Measurements from ENCODE around the gene SPANXN5. TPM values are rescaled to one million over a fixed set of nuclear protein-coding genes. Genes with fewer than 3 reads are reported as not detected.

Gene SPANXN5
- total and polyA plus RNA-seq, 2 experiments from 2014 or later, result not detected

DNA sequence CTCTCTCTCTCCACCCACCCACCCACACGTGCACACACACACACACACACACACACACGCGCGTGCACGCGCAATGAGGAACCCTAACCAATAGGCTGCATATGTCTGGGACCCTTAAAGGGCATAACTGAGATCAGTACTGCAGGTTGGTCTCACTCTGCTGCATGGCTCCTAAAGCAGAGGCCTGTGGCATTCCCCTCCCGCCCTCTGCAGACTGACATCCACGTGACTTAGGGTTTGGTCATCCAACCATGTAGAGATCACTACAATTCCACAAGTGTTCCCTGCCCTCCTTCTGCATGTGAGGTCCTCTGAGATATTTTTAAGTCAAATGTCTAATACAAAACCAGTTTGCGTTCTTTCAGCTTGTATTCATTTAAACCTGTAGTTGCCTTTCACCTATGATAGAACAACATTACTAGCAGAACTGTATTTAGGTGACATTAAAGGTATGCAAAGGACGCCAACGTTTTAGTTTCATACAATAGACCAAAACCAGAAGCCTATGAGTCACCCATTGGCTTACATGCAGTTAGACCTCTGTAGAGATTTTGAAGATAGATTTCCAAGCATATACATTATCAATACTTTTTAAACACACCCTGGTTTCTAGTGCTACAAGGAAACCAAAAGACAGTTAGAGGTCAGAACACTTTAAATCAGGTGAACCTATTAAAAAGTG, 24.0 kb upstream of the SPANXN5 start:
- H4K20me1 ChIP-seq (replicated peaks; ENCODE audit: insufficient read depth), result no peaks in the 10 kb centered on the region
- H3F3A ChIP-seq (replicated peaks; ENCODE audit: low read depth), result no peaks in the 10 kb centered on the region
- Mint-ChIP-seq H3K36me3 (ENCODE audit: low read depth) (no peaks in the 10 kb centered on the region), H3K27ac (no peak overlapping the region), H3K9me3 (no peaks in the 10 kb centered on the region), H3K27me3 (ENCODE audit: insufficient read depth, low read depth, poor library complexity) (peaks cover 2% of the 10 kb centered on the region), H3K4me3 (no peak overlapping the region), H3K4me1 (no peaks in the 10 kb centered on the region)
- H3K9me2 ChIP-seq (ENCODE audit: insufficient read depth), result no peaks in the 10 kb centered on the region
- no peak overlapping the region for H3K4me2 ChIP-seq
- no peaks in the 10 kb centered on the region for H3K36me3 ChIP-seq (ENCODE audit: insufficient read depth)
- ATAC-seq, result no peak
- no peaks in the 10 kb centered on the region for H3K27me3 ChIP-seq (ENCODE audit: insufficient read depth)
- no peaks in the 10 kb centered on the region for H3K79me2 ChIP-seq (replicated peaks; ENCODE audit: insufficient read depth)
- no peak overlapping the region for H2AFZ ChIP-seq
- no peaks in the 10 kb centered on the region for H3K4me1 ChIP-seq (ENCODE audit: insufficient read depth)
- H3K4me3 ChIP-seq, result no peak overlapping the region
- no peak overlapping the region for H3K27ac ChIP-seq (ENCODE audit: low read depth)
- no peak for DNase-seq (ENCODE audit: low spot score)
- TF ChIP-seq, protein P1, sequence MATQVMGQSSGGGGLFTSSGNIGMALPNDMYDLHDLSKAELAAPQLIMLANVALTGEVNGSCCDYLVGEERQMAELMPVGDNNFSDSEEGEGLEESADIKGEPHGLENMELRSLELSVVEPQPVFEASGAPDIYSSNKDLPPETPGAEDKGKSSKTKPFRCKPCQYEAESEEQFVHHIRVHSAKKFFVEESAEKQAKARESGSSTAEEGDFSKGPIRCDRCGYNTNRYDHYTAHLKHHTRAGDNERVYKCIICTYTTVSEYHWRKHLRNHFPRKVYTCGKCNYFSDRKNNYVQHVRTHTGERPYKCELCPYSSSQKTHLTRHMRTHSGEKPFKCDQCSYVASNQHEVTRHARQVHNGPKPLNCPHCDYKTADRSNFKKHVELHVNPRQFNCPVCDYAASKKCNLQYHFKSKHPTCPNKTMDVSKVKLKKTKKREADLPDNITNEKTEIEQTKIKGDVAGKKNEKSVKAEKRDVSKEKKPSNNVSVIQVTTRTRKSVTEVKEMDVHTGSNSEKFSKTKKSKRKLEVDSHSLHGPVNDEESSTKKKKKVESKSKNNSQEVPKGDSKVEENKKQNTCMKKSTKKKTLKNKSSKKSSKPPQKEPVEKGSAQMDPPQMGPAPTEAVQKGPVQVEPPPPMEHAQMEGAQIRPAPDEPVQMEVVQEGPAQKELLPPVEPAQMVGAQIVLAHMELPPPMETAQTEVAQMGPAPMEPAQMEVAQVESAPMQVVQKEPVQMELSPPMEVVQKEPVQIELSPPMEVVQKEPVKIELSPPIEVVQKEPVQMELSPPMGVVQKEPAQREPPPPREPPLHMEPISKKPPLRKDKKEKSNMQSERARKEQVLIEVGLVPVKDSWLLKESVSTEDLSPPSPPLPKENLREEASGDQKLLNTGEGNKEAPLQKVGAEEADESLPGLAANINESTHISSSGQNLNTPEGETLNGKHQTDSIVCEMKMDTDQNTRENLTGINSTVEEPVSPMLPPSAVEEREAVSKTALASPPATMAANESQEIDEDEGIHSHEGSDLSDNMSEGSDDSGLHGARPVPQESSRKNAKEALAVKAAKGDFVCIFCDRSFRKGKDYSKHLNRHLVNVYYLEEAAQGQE (IDR thresholded peaks at IDR 0.05; ENCODE audit: unreplicated experiment), result no peak
- TF ChIP-seq CREB1 (CRISPR knock-in tag; IDR thresholded peaks at IDR 0.05; ENCODE audit: low read depth) (no peak), ZNF331 (CRISPR knock-in tag; IDR thresholded peaks at IDR 0.05; ENCODE audit: low read depth) (no peak), STAT1 (IDR thresholded peaks at IDR 0.05; ENCODE audit: unreplicated experiment) (no peak), EZH2phosphoT487 (IDR thresholded peaks at IDR 0.05; ENCODE audit: unreplicated experiment) (no peak), ZNF114 (CRISPR knock-in tag; IDR thresholded peaks at IDR 0.05) (no peak), JUNB (IDR thresholded peaks at IDR 0.05; ENCODE audit: unreplicated experiment) (no peak)
- TF ChIP-seq, protein P2, sequence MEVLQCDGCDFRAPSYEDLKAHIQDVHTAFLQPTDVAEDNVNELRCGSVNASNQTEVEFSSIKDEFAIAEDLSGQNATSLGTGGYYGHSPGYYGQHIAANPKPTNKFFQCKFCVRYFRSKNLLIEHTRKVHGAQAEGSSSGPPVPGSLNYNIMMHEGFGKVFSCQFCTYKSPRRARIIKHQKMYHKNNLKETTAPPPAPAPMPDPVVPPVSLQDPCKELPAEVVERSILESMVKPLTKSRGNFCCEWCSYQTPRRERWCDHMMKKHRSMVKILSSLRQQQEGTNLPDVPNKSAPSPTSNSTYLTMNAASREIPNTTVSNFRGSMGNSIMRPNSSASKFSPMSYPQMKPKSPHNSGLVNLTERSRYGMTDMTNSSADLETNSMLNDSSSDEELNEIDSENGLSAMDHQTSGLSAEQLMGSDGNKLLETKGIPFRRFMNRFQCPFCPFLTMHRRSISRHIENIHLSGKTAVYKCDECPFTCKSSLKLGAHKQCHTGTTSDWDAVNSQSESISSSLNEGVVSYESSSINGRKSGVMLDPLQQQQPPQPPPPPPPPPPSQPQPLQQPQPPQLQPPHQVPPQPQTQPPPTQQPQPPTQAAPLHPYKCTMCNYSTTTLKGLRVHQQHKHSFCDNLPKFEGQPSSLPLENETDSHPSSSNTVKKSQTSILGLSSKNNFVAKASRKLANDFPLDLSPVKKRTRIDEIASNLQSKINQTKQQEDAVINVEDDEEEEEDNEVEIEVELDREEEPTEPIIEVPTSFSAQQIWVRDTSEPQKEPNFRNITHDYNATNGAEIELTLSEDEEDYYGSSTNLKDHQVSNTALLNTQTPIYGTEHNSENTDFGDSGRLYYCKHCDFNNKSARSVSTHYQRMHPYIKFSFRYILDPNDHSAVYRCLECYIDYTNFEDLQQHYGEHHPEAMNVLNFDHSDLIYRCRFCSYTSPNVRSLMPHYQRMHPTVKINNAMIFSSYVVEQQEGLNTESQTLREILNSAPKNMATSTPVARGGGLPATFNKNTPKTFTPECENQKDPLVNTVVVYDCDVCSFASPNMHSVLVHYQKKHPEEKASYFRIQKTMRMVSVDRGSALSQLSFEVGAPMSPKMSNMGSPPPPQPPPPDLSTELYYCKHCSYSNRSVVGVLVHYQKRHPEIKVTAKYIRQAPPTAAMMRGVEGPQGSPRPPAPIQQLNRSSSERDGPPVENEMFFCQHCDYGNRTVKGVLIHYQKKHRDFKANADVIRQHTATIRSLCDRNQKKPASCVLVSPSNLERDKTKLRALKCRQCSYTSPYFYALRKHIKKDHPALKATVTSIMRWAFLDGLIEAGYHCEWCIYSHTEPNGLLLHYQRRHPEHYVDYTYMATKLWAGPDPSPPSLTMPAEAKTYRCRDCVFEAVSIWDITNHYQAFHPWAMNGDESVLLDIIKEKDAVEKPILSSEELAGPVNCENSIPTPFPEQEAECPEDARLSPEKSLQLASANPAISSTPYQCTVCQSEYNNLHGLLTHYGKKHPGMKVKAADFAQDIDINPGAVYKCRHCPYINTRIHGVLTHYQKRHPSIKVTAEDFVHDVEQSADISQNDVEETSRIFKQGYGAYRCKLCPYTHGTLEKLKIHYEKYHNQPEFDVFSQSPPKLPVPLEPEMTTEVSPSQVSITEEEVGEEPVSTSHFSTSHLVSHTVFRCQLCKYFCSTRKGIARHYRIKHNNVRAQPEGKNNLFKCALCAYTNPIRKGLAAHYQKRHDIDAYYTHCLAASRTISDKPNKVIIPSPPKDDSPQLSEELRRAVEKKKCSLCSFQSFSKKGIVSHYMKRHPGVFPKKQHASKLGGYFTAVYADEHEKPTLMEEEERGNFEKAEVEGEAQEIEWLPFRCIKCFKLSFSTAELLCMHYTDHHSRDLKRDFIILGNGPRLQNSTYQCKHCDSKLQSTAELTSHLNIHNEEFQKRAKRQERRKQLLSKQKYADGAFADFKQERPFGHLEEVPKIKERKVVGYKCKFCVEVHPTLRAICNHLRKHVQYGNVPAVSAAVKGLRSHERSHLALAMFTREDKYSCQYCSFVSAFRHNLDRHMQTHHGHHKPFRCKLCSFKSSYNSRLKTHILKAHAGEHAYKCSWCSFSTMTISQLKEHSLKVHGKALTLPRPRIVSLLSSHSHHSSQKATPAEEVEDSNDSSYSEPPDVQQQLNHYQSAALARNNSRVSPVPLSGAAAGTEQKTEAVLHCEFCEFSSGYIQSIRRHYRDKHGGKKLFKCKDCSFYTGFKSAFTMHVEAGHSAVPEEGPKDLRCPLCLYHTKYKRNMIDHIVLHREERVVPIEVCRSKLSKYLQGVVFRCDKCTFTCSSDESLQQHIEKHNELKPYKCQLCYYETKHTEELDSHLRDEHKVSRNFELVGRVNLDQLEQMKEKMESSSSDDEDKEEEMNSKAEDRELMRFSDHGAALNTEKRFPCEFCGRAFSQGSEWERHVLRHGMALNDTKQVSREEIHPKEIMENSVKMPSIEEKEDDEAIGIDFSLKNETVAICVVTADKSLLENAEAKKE (CRISPR knock-in tag; IDR thresholded peaks at IDR 0.05), result no peak
- TF ChIP-seq, protein P3, sequence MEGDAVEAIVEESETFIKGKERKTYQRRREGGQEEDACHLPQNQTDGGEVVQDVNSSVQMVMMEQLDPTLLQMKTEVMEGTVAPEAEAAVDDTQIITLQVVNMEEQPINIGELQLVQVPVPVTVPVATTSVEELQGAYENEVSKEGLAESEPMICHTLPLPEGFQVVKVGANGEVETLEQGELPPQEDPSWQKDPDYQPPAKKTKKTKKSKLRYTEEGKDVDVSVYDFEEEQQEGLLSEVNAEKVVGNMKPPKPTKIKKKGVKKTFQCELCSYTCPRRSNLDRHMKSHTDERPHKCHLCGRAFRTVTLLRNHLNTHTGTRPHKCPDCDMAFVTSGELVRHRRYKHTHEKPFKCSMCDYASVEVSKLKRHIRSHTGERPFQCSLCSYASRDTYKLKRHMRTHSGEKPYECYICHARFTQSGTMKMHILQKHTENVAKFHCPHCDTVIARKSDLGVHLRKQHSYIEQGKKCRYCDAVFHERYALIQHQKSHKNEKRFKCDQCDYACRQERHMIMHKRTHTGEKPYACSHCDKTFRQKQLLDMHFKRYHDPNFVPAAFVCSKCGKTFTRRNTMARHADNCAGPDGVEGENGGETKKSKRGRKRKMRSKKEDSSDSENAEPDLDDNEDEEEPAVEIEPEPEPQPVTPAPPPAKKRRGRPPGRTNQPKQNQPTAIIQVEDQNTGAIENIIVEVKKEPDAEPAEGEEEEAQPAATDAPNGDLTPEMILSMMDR (conservative IDR thresholded peaks at IDR 0.05; ENCODE audit: low read depth in 2 of 2), result no peak
- TF ChIP-seq, protein P4, sequence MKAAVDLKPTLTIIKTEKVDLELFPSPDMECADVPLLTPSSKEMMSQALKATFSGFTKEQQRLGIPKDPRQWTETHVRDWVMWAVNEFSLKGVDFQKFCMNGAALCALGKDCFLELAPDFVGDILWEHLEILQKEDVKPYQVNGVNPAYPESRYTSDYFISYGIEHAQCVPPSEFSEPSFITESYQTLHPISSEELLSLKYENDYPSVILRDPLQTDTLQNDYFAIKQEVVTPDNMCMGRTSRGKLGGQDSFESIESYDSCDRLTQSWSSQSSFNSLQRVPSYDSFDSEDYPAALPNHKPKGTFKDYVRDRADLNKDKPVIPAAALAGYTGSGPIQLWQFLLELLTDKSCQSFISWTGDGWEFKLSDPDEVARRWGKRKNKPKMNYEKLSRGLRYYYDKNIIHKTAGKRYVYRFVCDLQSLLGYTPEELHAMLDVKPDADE (IDR thresholded peaks at IDR 0.05), result no peak
